ENCODE results near the gene MAST1. TPM values are rescaled to one million over a fixed set of nuclear protein-coding genes. Genes with fewer than 3 reads are reported as not detected.
"Not testable (repeated sequence)": the region's sequence is repeated elsewhere in the genome, so short reads cannot be mapped to it uniquely, and the experiment has no call there.

The MAST1 gene
- total and polyA plus RNA-seq, 5 donors: 0.20 to 0.59 (median 0.33) TPM; not detected in 1

GRCh38 chr19:12913011-12913561, 74.8 kb downstream of the MAST1 start:
- H3K27ac ChIP-seq (ENCODE audit: low read length): peak overlapping the region; percentile 25
- DNase-seq: peak; percentile 77 to 91 (median 91)
- H3K4me3 ChIP-seq (ENCODE audit: low read length): no peak overlapping the region
- intact Hi-C loops (cut with DNase I): no loop called here
- 6% methylated on average over 22 of the region's 22 CpGs for WGBS
- H3K4me1 ChIP-seq (ENCODE audit: control insufficient read depth, insufficient read depth, low read length): no peaks in the 10 kb centered on the region
- H3K9me3 ChIP-seq (ENCODE audit: control insufficient read depth, low read length): no peaks in the 10 kb centered on the region
- peak; percentile 83 to 91 for ATAC-seq
- no peaks in the 10 kb centered on the region for H3K27me3 ChIP-seq (ENCODE audit: control insufficient read depth, insufficient read depth)

GRCh38 chr19:12913851-12914690, 75.8 kb downstream of the MAST1 start:
- H3K9me3 ChIP-seq (ENCODE audit: control insufficient read depth, low read length): no peaks in the 10 kb centered on the region
- intact Hi-C loops (cut with DNase I): no loop called here
- WGBS: 36% methylated on average over 12 of the region's 12 CpGs
- H3K4me3 ChIP-seq (ENCODE audit: low read length): no peak overlapping the region
- DNase-seq: no peak
- H3K4me1 ChIP-seq (ENCODE audit: control insufficient read depth, insufficient read depth, low read length): no peaks in the 10 kb centered on the region
- H3K27me3 ChIP-seq (ENCODE audit: control insufficient read depth, insufficient read depth): no peaks in the 10 kb centered on the region
- ATAC-seq: peak in 1 of 2 donors; percentile 3
- peak overlapping the region; percentile 57 for H3K27ac ChIP-seq (ENCODE audit: low read length)

GRCh38 chr19:12915860-12916259, 77.5 kb downstream of the MAST1 start:
- intact Hi-C loops (cut with DNase I); ATAC-seq; H3K9me3 ChIP-seq (ENCODE audit: control insufficient read depth, low read length); H3K27me3 ChIP-seq (ENCODE audit: control insufficient read depth, insufficient read depth); H3K4me3 ChIP-seq (ENCODE audit: low read length); H3K27ac ChIP-seq (ENCODE audit: low read length); H3K4me1 ChIP-seq (ENCODE audit: control insufficient read depth, insufficient read depth, low read length); DNase-seq: not testable (repeated sequence)
- 83% methylated on average over 4 of the region's 4 CpGs for WGBS

- 95% methylated on average over 14 of the region's 14 CpGs for WGBS
- Histone ChIP-seq H3K4me3 (ENCODE audit: low read length) (no peak overlapping the region), H3K9me3 (ENCODE audit: control insufficient read depth, low read length) (no peaks in the 10 kb centered on the region), H3K27ac (ENCODE audit: low read length) (no peak overlapping the region), H3K4me1 (ENCODE audit: control insufficient read depth, insufficient read depth, low read length) (no peaks in the 10 kb centered on the region), H3K27me3 (ENCODE audit: control insufficient read depth, insufficient read depth) (no peaks in the 10 kb centered on the region)
- intact Hi-C loops (cut with DNase I): no loop called here
- DNase-seq (no peak), ATAC-seq (peak in 1 of 2 donors; percentile 9)
Observed at GRCh38 chr19:12918253-12918652, 79.9 kb downstream of the MAST1 start.

GRCh38 chr19:12921047-12921446, 82.7 kb downstream of the MAST1 start:
- Histone ChIP-seq H3K4me1 (ENCODE audit: control insufficient read depth, insufficient read depth, low read length) (no peaks in the 10 kb centered on the region), H3K27ac (ENCODE audit: low read length) (no peak overlapping the region), H3K27me3 (ENCODE audit: control insufficient read depth, insufficient read depth) (no peaks in the 10 kb centered on the region), H3K4me3 (ENCODE audit: low read length) (no peak overlapping the region), H3K9me3 (ENCODE audit: control insufficient read depth, low read length) (no peaks in the 10 kb centered on the region)
- intact Hi-C loops (cut with DNase I): no loop called here
- no peak for ATAC-seq
- WGBS: 55% methylated on average over 3 of the region's 3 CpGs
- DNase-seq: no peak

- no peak for DNase-seq
- no peaks in the 10 kb centered on the region for H3K9me3 ChIP-seq (ENCODE audit: control insufficient read depth, low read length)
- H3K27me3 ChIP-seq (ENCODE audit: control insufficient read depth, insufficient read depth): no peaks in the 10 kb centered on the region
- H3K27ac ChIP-seq (ENCODE audit: low read length): no peak overlapping the region
- intact Hi-C loops (cut with DNase I): no loop called here
- no peak overlapping the region for H3K4me3 ChIP-seq (ENCODE audit: low read length)
- WGBS: 94% methylated on average over 4 of the region's 4 CpGs
- H3K4me1 ChIP-seq (ENCODE audit: control insufficient read depth, insufficient read depth, low read length): no peaks in the 10 kb centered on the region
- no peak for ATAC-seq
Observed at GRCh38 chr19:12922959-12923358, 84.6 kb downstream of the MAST1 start.

Small RNA genes lying within 50 kb of the gene (microRNA-seq; reads per million reads assigned to microRNA genes)
- gene MIR5695 (0 reads per million in 2 donors), gene MIR6794 (0 reads per million in 2 donors)

Other genes starting within 250 kb of the MAST1 start
- 1 to 10 TPM; 4.9 to 7.1 (median 6.0) TPM for gene ZNF490, start 227.7 kb upstream of the MAST1 start, total RNA-seq
- 0.86 TPM for gene ZNF490, start 227.7 kb upstream of the MAST1 start, polyA plus RNA-seq
- gene ZNF791, start 227.6 kb upstream of the MAST1 start, total RNA-seq: 10 to 100 TPM; 19.8 to 26.7 (median 20.9) TPM
- 6.8 TPM for gene ZNF791, start 227.6 kb upstream of the MAST1 start, polyA plus RNA-seq
- gene MAN2B1, start 171.8 kb upstream of the MAST1 start, total RNA-seq: 10 to 100 TPM; 32.7 to 52.6 (median 42.1) TPM
- 19.8 TPM for gene MAN2B1, start 171.8 kb upstream of the MAST1 start, polyA plus RNA-seq
- 10 to 100 TPM in 1 of 4 donors, 1 to 10 TPM in 3; 6.3 to 10.5 (median 8.1) TPM for gene WDR83, start 171.7 kb upstream of the MAST1 start, total RNA-seq
- gene WDR83, start 171.7 kb upstream of the MAST1 start, polyA plus RNA-seq: 10.0 TPM
- gene DHPS, start 156.6 kb upstream of the MAST1 start, total RNA-seq: 10 to 100 TPM; 40.8 to 52.0 (median 49.7) TPM
- 49.4 TPM for gene DHPS, start 156.6 kb upstream of the MAST1 start, polyA plus RNA-seq
- not detected for gene GNG14, start 150.5 kb upstream of the MAST1 start, total RNA-seq
- not detected for gene GNG14, start 150.5 kb upstream of the MAST1 start, polyA plus RNA-seq
- gene FBXW9, start 141.9 kb upstream of the MAST1 start, total RNA-seq: 1 to 10 TPM; 1.2 to 2.0 (median 1.9) TPM
- gene FBXW9, start 141.9 kb upstream of the MAST1 start, polyA plus RNA-seq: 2.1 TPM
- gene TNPO2, start 114.6 kb upstream of the MAST1 start, total RNA-seq: 10 to 100 TPM; 44.3 to 54.6 (median 45.0) TPM
- 24.8 TPM for gene TNPO2, start 114.6 kb upstream of the MAST1 start, polyA plus RNA-seq
- gene TRIR, start 103.8 kb upstream of the MAST1 start, total RNA-seq: 100 to 1,000 TPM; 112 to 135 (median 129) TPM
- 219 TPM for gene TRIR, start 103.8 kb upstream of the MAST1 start, polyA plus RNA-seq
- gene GET3, start 101.0 kb upstream of the MAST1 start, total RNA-seq: 10 to 100 TPM; 49.7 to 64.7 (median 58.2) TPM
- gene GET3, start 101.0 kb upstream of the MAST1 start, polyA plus RNA-seq: 87.2 TPM
- gene BEST2, start 86.7 kb upstream of the MAST1 start, total RNA-seq: not detected
- gene BEST2, start 86.7 kb upstream of the MAST1 start, polyA plus RNA-seq: not detected
- 10 to 100 TPM in 2 of 4 donors, 1 to 10 TPM in 2; 9.3 to 22.9 (median 13.4) TPM for gene HOOK2, start 63.0 kb upstream of the MAST1 start, total RNA-seq
- gene HOOK2, start 63.0 kb upstream of the MAST1 start, polyA plus RNA-seq: 18.0 TPM
- 100 to 1,000 TPM in 1 of 4 donors, 10 to 100 TPM in 3; 29.9 to 209 (median 51.9) TPM for gene JUNB, start 47.0 kb upstream of the MAST1 start, total RNA-seq
- gene JUNB, start 47.0 kb upstream of the MAST1 start, polyA plus RNA-seq: 156 TPM
- gene PRDX2, start 36.7 kb upstream of the MAST1 start, total RNA-seq: 100 to 1,000 TPM; 595 to 772 (median 666) TPM
- gene PRDX2, start 36.7 kb upstream of the MAST1 start, polyA plus RNA-seq: 834 TPM
- gene THSD8, start 36.4 kb upstream of the MAST1 start, total RNA-seq: 1 to 10 TPM; 2.2 to 3.6 (median 3.0) TPM
- 2.5 TPM for gene THSD8, start 36.4 kb upstream of the MAST1 start, polyA plus RNA-seq
- 1 to 10 TPM; 2.6 to 4.6 (median 3.7) TPM for gene RNASEH2A, start 31.9 kb upstream of the MAST1 start, total RNA-seq
- gene RNASEH2A, start 31.9 kb upstream of the MAST1 start, polyA plus RNA-seq: 3.5 TPM
- gene RTBDN, start 3.9 kb upstream of the MAST1 start, total RNA-seq: not detected
- gene RTBDN, start 3.9 kb upstream of the MAST1 start, polyA plus RNA-seq: not detected
- gene DNASE2, start 42.9 kb downstream of the MAST1 start, total RNA-seq: 10 to 100 TPM; 22.2 to 30.6 (median 24.5) TPM
- gene DNASE2, start 42.9 kb downstream of the MAST1 start, polyA plus RNA-seq: 19.2 TPM
- not detected for gene KLF1, start 48.7 kb downstream of the MAST1 start, total RNA-seq
- not detected for gene KLF1, start 48.7 kb downstream of the MAST1 start, polyA plus RNA-seq
- 10 to 100 TPM; 22.7 to 38.2 (median 27.4) TPM for gene GCDH, start 52.6 kb downstream of the MAST1 start, total RNA-seq
- gene GCDH, start 52.6 kb downstream of the MAST1 start, polyA plus RNA-seq: 26.1 TPM
- under 1 TPM in 1 of 4 donors, not detected in 3; 0.48 TPM for gene SYCE2, start 80.8 kb downstream of the MAST1 start, total RNA-seq
- gene SYCE2, start 80.8 kb downstream of the MAST1 start, polyA plus RNA-seq: 0.07 TPM
- 10 to 100 TPM; 32.6 to 44.8 (median 42.9) TPM for gene FARSA, start 95.2 kb downstream of the MAST1 start, total RNA-seq
- 38.7 TPM for gene FARSA, start 95.2 kb downstream of the MAST1 start, polyA plus RNA-seq
- gene CALR, start 100.1 kb downstream of the MAST1 start, total RNA-seq: 100 to 1,000 TPM; 314 to 703 (median 631) TPM
- 374 TPM for gene CALR, start 100.1 kb downstream of the MAST1 start, polyA plus RNA-seq
- gene RAD23A, start 107.3 kb downstream of the MAST1 start, total RNA-seq: 100 to 1,000 TPM; 127 to 137 (median 133) TPM
- 122 TPM for gene RAD23A, start 107.3 kb downstream of the MAST1 start, polyA plus RNA-seq
- 10 to 100 TPM; 24.3 to 33.2 (median 29.1) TPM for gene GADD45GIP1, start 118.7 kb downstream of the MAST1 start, total RNA-seq
- gene GADD45GIP1, start 118.7 kb downstream of the MAST1 start, polyA plus RNA-seq: 64.5 TPM
- gene DAND5, start 131.1 kb downstream of the MAST1 start, total RNA-seq: 10 to 100 TPM in 2 of 4 donors, 1 to 10 TPM in 2; 5.0 to 13.8 (median 11.1) TPM
- gene DAND5, start 131.1 kb downstream of the MAST1 start, polyA plus RNA-seq: 7.0 TPM
- gene NFIX, start 157.0 kb downstream of the MAST1 start, total RNA-seq: 100 to 1,000 TPM; 123 to 168 (median 156) TPM
- gene NFIX, start 157.0 kb downstream of the MAST1 start, polyA plus RNA-seq: 67.4 TPM

Measured in right cardiac atrium (tissue), 5 donors.